Measurements from ENCODE around the gene DDX11. TPM values are rescaled to one million over a fixed set of nuclear protein-coding genes. Genes with fewer than 3 reads are reported as not detected.

Gene DDX11
- total and polyA plus RNA-seq, 2 experiments from 2014 or later, result 66.0 to 103 TPM

GRCh38 chr12:31037028-31037427, 36.6 kb upstream of the DDX11 start (continued):
- TF ChIP-seq ETS1 (IDR thresholded peaks at IDR 0.05), result no peak
- no peak for TF ChIP-seq JUNB (IDR thresholded peaks at IDR 0.05; ENCODE audit: unreplicated experiment)
- no peak for TF ChIP-seq EZH2phosphoT487 (IDR thresholded peaks at IDR 0.05; ENCODE audit: unreplicated experiment)
- TF ChIP-seq STAT1 (IDR thresholded peaks at IDR 0.05; ENCODE audit: unreplicated experiment), result no peak
- TF ChIP-seq ZNF462 (CRISPR knock-in tag; IDR thresholded peaks at IDR 0.05), result no peak
- TF ChIP-seq POLR2AphosphoS5 (IDR thresholded peaks at IDR 0.05; ENCODE audit: low read depth), result no peak

- Histone ChIP-seq H3K4me1 (ENCODE audit: insufficient read depth) (no peaks in the 10 kb centered on the region), H3K27me3 (ENCODE audit: insufficient read depth) (no peaks in the 10 kb centered on the region), H3K36me3 (ENCODE audit: insufficient read depth) (no peaks in the 10 kb centered on the region), H3F3A (replicated peaks; ENCODE audit: low read depth) (no peaks in the 10 kb centered on the region), H3K79me2 (replicated peaks; ENCODE audit: insufficient read depth) (no peaks in the 10 kb centered on the region), H3K27ac (ENCODE audit: low read depth) (no peak overlapping the region), H3K9me2 (ENCODE audit: insufficient read depth) (no peaks in the 10 kb centered on the region), H3K4me3 (no peak overlapping the region), H3K4me2 (no peak overlapping the region), H4K20me1 (replicated peaks; ENCODE audit: insufficient read depth) (no peaks in the 10 kb centered on the region), H2AFZ (no peak overlapping the region)
- H3K9me3 Mint-ChIP-seq, result no peaks in the 10 kb centered on the region; the same call in 2 of the 3 replicates
- no peak overlapping the region for H3K4me3 Mint-ChIP-seq
- H3K4me1 Mint-ChIP-seq, result no peaks in the 10 kb centered on the region
- ATAC-seq, result no peak
- no peak for DNase-seq (ENCODE audit: low spot score)
- no peak overlapping the region for H3K27ac Mint-ChIP-seq
- no peaks in the 10 kb centered on the region; the same call in 2 of the 3 replicates for H3K36me3 Mint-ChIP-seq (ENCODE audit: low read depth)
- peaks cover 2% of the 10 kb centered on the region for H3K27me3 Mint-ChIP-seq (ENCODE audit: insufficient read depth, low read depth, poor library complexity)
- TF ChIP-seq ZNF462 (CRISPR knock-in tag; IDR thresholded peaks at IDR 0.05), result no peak
- no peak for TF ChIP-seq POLR2AphosphoS5 (IDR thresholded peaks at IDR 0.05; ENCODE audit: low read depth)
- TF ChIP-seq ETS1 (IDR thresholded peaks at IDR 0.05), result no peak
These were observed 35.7 kb upstream of the DDX11 start for GRCh38 chr12:31037931-31038330.

All from GM23338 (cell line).